Suppressor macrophage (primary cell): ENCODE results near the gene OCIAD1.
"Not testable (repeated sequence)": the region's sequence is repeated elsewhere in the genome, so short reads cannot be mapped to it uniquely, and the experiment has no call there.

Experiments
- DNase-seq, 4 experiments: peaks; one replicate each; pipeline ENCODE4 v3.0.0-alpha.2; 2020 to 2022
- total RNA-seq, 17 experiments: gene quantifications; one replicate each; lab custom pipeline; 2026; ENCODE audit warnings: mixed read lengths in 6 of 17, inconsistent platforms in 3 of 17; lab: John Stamatoyannopoulos, UW

Gene OCIAD1
- 50.8 to 154 (median 96.2) reads per million in 17 experiments for total RNA-seq

GRCh38 chr4:48830706-48831531 lies at the start of gene OCIAD1:
Gene OCIAD1, plus strand, starts transcription at chr4:48831088. Its CDS starts 1,537 bp downstream, at chr4:48832625.
- DNase-seq = peak; percentile 97 to 100 (median 98)

- no peak for DNase-seq
These were observed 48.9 kb upstream of the OCIAD1 start for GRCh38 chr4:48781968-48782367.

- DNase-seq = no peak
These were observed 45.6 kb upstream of the OCIAD1 start for GRCh38 chr4:48785302-48785701.

- no peak for DNase-seq
These were observed 44.3 kb upstream of the OCIAD1 start for GRCh38 chr4:48786549-48786948.

- DNase-seq = no peak
These were observed 43.8 kb upstream of the OCIAD1 start for GRCh38 chr4:48787056-48787455.

- no peak for DNase-seq
These were observed 40.3 kb upstream of the OCIAD1 start for GRCh38 chr4:48790561-48790960.

- no peak for DNase-seq
These were observed 39.6 kb upstream of the OCIAD1 start for GRCh38 chr4:48791313-48791712.

GRCh38 chr4:48792348-48793006 lies 38.4 kb upstream of the OCIAD1 start:
- peak in 2 of 4 experiments; percentile 19 to 28 for DNase-seq

GRCh38 chr4:48795108-48795507 lies 35.8 kb upstream of the OCIAD1 start:
- no peak for DNase-seq

- DNase-seq = no peak
These were observed 34.5 kb upstream of the OCIAD1 start for GRCh38 chr4:48796191-48796926.

GRCh38 chr4:48796927-48797679 lies 33.8 kb upstream of the OCIAD1 start:
- no peak for DNase-seq

GRCh38 chr4:48798117-48798516 lies 32.8 kb upstream of the OCIAD1 start:
- no peak for DNase-seq

- peak in 1 of 4 experiments; percentile 8 for DNase-seq
These were observed 31.7 kb upstream of the OCIAD1 start for GRCh38 chr4:48799157-48799556.

GRCh38 chr4:48800155-48800554 lies 30.7 kb upstream of the OCIAD1 start:
- not testable (repeated sequence) for DNase-seq

GRCh38 chr4:48801016-48801715 lies 29.7 kb upstream of the OCIAD1 start:
- DNase-seq = no peak

GRCh38 chr4:48804584-48805301 lies 26.1 kb upstream of the OCIAD1 start:
- peak; percentile 67 to 84 (median 74) for DNase-seq

- no peak for DNase-seq
These were observed 18.0 kb upstream of the OCIAD1 start for GRCh38 chr4:48812866-48813265.

- DNase-seq = no peak
These were observed 16.9 kb upstream of the OCIAD1 start for GRCh38 chr4:48813964-48814363.

- DNase-seq = no peak
These were observed 15.4 kb upstream of the OCIAD1 start for GRCh38 chr4:48815483-48815882.

GRCh38 chr4:48816297-48816696 lies 14.6 kb upstream of the OCIAD1 start:
- DNase-seq = not testable (repeated sequence)

- no peak for DNase-seq
These were observed 13.9 kb upstream of the OCIAD1 start for GRCh38 chr4:48816971-48817370.
